HG03521 (cell line): Measurements from ENCODE around the gene CDC14A.
A peak's percentile ranks its signal among the peaks of the same experiment; 100 is the strongest.

Experiments used
- ATAC-seq: cut with Tn5 transposase; IDR thresholded peaks from one replicate; pipeline ENCODE4 v1.9.1; 2021; ENCODE audit warnings: mild to moderate bottlenecking, moderate library complexity; ENCODE audit not compliant: unreplicated experiment

The CDC14A gene

DNA sequence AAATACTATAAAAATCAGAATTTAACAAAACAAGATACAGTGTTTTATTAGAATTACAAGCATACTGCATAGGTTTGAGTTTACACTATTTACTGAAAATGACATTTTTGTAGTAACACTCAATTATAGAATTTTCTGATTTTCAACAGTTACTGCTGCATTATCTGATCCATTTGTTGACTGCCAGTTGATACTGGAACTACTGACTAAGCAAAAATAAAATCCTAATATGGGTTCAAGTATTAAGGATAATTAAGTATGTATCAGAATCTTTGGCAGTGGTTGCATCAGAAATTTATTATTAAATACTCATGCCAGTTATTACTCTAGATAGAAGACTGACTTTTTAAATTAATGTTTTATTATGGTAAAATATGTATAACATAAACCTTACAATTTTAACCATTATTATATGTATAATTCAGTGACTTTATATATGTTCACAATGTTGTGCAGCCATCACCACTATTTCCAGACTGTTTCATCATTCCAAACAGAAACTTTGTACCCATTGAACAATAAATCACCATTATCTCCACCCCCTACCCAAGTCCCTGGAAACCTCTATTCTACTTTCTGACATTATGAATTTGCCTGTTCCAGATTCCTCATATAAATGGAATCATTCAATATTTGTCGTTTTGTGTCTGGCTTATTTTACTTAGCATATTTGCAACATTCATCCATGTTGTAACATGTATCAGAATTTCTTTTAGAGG is 127.5 kb downstream of the CDC14A start:
- ATAC-seq, result no peak

DNA sequence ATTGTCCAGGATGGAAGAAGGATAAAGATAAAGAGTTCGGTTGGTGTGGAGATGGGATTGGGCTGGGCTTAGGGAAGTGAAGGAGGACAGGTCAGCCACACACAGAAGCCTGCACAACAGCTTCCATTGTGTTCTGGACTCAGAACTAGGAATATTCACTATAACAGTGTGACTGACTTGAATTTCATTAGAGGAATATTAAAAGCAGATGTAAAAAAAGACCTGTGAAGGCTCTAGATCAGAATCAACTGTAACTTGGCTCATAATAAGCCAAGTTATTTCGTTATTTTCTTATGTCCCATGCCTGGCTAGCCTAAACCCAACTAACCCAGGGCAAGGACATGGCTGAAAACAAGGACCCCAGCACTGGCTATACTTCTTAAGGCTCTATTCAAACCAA is 129.0 kb downstream of the CDC14A start:
- ATAC-seq, result no peak

DNA sequence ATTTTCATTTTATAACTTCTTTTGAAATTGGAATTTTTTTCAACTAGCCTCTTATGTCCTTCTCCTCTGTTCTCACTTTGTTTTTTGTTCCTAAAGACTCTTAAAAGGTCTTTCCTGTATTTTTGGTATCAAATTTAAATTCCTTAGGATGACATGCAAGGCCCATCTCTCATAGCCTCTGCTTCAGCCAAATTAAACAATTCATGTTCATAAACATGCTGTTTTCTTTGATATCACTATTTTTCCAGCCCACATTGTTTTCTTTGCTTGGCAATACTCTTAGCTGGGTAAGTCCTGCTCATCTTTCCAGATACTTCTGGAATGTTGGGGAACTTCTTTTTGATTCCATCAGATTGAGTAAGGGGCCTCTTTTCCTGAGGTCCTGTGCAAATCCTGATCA is 129.9 kb downstream of the CDC14A start:
- no peak for ATAC-seq

DNA sequence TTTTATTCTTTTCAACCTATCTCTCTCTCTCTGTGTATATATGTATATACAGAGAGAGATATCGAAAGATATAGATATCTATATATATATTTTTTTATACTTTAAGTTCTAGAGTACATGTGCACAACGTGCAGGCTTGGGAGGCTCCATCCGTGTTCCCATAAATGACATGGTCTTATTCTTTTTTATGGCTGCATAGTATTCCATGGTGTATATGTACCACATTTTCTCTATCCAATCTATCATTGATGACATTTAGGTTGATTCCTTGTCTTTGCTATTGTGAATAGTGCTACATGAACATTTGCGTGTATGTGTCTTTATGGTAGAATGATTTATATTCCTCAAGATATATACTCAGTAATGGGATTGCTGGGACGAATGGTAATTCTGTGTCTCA is 130.4 kb downstream of the CDC14A start:
- no peak for ATAC-seq

DNA sequence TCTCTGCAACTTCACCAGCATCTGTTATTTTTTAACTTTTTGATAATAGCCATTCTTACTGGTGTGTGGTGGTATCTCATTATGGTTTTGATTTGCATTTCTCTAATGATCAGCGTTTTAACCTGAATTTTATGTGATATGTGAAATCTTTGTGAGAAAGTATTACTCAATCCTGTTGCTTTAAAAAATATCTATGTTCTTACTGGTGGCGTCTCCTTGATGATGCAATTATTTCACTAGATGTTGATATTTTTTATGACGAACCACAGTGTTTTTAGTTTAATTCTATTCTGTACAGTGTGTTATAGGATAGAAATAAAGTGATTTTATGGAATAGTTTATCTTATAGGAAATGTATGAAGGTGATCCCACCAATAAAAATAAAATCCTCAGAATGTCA is 130.9 kb downstream of the CDC14A start:
- ATAC-seq, result no peak

DNA sequence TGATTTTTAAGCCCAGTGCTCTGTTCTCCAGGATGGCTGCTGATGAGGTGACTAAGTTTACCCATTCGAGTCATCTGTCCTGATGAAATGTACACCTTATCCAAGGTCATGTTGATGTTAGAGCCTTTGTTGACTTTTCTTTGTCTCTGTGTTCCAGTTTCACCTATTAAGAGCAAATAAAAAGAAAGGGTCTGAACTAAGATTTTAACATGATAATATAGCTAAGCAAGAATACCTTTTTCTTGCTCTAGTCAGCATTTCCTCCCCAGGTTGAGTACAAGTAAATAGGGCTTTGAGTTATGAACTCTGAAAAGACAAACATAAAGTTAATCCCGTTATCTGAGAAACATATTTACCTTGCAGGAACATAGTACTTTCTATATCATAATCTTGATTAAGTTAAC is 133.6 kb downstream of the CDC14A start:
- ATAC-seq, result no peak

DNA sequence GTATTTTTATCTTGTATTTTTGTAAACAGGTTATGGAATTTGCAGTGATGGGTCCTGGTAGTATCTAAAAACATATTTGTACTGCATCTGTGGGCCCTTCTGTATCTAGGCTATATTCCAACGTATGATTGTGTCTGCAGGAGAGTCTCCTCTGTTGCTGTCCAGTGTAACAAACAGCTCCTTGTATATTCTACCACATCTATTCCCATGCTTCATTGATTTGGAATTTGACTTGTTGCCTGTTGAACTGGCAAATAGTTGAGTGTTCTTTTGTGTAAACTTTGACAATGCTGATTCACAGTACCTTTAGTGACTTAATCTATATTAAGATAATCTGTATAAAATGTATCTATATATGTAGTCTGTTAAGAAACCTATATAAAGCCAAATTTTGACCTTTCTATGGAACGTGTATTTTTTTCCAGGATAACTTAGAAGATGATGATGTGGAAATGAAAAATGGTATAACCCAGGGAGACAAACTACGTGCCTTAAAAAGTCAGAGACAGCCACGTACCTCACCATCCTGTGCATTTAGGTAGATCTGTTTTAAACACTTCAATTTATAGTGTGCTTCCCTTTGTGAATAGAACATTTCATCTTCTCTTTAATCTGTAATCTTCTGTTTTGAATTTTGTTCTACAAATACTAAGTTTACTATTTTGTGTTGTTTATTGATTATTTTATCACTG is 142.2 kb downstream of the CDC14A start:
- ATAC-seq, result no peak

DNA sequence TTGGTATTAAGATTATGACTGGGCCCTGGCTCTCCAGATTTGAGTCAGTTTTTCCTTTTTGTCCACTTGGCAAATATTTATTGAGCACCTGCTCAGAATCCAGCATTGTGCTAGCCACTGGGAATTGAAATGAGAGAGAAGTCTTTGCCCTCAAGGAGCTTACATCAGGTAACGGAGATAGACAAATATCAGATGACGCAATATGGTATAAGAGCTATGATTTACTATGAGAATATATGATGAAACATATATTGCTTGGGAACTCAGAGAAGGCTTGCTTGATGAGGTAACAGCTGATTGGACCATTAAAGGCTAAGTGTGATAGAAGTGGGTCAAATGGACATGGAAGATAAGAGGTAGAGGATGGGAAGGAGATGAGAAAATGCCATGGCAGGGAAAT is 144.6 kb downstream of the CDC14A start:
- no peak for ATAC-seq

DNA sequence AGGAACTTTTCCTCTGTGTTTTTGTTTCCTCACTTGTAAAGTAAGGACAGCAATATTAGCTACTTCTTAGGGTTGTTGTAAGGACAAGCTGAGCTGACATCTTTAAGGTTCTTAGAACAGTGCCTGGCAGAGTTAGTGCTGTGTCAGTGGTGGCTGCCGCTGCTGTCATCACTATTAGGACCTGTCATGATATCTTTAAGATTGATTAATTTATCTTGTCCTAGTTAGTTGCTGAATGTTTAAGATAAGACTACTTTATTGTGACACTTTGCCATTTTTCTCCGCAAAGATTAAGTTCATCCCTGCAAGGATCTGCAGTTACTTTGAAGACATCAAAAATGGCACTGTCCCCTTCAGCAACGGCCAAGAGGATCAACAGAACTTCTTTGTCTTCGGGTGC is 145.5 kb downstream of the CDC14A start:
- ATAC-seq, result no peak

DNA sequence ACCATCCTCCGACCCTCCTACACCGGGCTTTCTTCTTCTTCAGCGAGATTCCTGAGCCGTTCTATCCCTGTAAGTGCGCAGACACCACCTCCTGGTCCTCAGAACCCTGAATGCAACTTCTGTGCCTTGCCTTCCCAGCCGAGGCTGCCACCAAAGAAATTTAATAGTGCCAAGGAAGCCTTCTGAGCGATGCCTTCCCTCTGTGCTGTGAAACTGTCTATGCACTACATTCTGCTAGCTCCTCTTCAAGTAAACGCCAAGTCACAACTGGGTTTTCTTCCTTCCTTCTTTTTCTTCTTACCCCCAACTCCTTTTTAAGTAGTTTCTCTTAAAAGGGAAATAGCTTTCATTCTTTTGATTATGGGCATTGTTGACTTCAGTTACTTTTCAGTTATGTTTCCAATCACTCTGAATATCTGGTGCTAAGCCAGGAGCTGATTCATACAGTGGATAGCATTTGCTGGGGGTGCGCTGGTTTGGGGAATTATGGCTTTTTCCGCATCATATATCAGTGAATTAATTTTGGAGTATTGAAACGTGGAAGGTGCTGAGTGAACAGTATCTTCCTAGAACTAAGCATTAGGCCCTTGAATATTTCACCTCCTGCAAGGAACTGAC is 147.0 kb downstream of the CDC14A start:
- no peak for ATAC-seq

DNA sequence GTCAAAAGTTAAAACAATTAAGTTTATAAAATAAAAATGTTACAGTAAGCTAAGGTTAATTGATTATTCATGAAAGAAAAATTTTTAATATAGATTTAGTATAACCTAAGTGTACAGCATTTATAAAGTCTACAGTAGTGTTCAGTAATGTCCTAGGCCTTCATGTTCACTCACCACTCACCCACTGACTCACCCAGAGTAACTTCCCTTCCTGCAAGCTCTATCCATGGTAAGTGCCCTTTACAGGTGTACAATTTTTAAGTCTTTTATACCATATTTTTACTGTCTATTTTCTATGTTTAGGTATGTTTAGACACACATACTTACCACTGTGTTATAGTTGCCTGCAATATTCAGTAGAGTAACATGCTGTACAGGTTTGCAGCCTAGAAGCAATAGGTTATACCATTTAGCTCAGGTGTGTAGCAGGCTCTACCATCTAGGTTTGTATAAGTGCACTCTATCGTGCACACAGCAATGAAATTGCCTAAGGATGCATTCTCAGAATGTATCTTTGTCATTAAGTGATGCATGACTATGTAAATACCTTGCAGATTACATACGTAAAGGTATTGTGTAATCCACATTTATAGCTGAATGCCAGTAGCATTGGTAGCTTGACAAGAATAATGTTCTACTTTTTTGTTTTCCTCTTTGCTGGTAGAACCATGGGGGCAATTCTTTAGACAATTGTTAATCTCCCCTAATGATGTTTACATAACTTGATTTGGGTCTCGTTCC is 149.9 kb downstream of the CDC14A start:
- ATAC-seq, result no peak

DNA sequence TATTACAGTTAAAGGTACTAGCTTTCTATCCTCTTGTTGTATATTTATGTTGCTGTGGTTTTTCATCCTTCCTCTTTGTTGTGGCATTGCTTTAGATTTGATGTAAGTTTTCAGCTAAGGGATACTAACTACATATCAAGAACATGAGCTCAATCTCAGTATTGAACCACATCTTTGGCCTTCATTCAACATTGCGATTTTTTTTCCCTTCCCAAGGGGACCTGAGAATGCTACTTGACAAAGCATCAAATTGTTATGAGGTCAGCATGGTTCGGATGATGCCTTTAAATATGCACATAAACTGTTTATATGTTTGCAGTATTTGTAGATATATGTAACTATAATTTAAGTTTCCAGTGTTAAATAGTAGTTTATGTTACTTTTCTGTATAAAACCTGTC is 153.9 kb downstream of the CDC14A start:
- ATAC-seq, result no peak

DNA sequence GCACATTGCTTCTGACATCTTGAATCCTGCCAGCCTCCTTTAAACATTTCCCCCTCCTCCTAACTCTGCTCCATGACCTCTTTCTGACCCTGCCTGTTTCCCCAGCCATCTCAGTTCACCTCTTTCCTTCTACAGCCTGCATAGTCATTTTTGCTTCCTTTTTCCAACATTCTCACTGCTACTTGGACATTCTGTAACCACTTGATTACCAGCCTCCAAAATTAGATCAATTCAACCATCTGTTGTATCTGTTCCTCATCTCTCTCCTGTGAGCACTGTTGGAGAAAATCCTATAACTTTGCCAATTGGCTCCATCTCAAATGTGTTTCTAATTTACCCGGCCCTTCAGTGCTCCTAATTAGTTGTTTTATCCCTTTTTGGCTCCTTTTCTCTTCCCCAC is 158.1 kb downstream of the CDC14A start:
- ATAC-seq, result no peak

DNA sequence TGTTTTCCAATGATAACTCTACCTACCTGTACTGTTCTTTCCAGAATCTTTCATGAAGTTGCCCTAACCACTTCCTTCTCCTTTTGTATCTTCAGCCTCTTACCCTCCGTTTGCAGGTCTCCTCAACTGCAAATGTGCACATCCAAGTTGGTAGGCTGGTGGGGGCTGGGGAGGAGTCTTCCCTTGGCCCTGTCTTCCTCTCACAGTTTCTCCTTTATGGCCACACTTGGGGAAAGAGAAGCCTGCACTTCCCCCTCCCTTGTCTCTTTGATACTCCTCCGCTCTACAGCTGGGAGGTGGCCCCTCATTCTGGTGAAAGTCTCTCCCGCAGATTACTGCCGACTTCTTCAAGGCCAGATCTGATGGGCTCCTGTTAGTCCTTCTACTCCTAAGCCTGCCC is 158.8 kb downstream of the CDC14A start:
- ATAC-seq, result no peak

DNA sequence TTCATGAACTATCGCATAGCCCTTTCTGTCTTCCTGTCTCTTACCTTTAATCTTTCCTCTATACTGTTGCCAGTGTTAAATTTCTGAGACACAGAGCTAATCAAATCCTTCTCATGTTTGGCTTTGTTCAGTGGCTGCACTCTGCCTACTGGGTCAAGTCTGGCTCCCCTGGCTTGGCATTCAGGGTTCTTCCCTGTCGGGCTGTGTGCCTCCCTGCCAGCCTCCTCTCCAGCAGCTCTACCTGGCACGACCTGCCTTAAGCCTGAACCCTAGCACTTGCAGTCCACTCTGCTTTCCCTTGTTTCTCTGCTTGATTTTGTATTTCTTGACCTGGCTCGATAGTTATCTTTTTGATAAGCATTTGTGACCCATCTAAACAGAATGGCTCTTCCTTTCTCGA is 159.5 kb downstream of the CDC14A start:
- ATAC-seq, result no peak

DNA sequence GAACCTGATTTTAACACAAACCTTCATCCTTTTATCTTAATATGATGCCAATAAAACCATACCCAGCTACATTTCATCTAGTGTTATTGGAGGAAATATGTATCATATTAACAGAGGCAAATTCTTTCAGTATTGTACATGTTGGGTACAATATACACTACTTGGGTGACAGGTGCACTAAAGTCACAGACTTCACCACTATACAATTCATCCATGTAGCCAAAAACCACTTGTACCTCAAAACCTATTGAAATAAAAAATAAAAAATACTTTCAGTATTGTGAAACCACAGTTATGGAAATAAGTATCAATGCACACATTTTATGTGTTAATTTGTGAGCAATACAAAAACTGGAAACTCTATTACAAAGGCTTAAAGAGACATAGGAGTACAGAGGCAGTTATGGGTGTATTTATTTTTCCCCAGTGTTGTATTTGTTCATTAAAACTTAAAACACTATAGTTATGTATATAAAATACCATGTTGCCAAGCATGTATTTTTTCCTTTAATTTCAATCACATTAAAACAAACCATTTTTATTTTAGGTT is 160.6 kb downstream of the CDC14A start:
- ATAC-seq, result no peak

DNA sequence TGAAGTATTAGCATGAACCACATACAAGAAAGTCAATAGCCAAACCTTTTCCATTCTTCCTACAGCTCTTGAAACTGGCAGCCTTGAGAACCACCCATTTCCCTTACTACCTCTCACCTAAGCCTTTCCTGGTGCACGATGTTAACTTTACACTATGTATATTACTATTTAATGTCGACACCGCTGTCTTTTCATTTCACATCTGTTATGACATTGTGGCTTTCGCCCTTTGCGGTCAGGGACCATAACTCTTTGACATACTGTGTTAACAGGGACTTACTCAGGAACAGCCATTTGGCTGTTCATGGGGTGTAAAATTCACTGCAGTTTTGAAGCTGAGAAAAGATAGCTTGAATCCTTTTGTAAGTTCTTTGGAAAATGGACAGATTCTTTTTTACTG is 164.6 kb downstream of the CDC14A start:
- ATAC-seq, result no peak

DNA sequence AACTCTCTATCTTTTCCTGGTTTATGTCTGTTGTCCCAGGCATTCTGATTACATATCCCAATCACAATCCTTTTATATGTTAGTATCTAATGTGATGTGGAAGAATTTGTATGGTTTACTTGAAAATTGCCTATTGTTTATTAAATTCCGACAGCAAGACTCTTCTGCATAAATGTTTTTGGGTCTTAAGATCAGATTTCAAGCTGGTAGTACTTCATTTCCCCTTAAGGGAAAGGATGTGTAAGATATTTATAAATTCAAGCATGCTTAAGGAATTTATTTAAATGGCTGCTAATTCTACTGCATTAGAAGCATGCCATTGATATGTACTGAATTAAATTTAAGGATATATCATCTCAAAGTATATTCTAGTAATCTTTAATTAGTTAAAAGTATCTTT is 165.2 kb downstream of the CDC14A start:
- ATAC-seq, result no peak

DNA sequence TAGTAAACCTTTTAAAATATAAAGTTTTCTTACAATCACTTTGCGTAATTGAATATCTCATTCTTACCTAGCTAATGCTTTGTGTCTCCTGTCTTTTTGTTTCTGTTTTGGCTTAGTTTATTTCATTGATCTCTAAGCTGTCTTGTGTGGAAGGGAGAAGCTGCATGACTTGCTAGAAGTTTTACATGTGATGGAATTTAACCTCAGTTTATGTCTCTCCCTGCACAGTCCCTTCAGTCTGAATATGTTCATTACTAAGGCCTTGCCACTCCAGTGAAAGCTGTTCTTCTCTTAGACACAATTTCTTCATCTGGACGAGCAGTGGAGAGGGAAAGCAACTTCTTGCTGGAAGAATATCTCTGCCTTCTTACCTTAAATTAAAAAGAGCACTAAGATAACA is 165.7 kb downstream of the CDC14A start:
- no peak for ATAC-seq

DNA sequence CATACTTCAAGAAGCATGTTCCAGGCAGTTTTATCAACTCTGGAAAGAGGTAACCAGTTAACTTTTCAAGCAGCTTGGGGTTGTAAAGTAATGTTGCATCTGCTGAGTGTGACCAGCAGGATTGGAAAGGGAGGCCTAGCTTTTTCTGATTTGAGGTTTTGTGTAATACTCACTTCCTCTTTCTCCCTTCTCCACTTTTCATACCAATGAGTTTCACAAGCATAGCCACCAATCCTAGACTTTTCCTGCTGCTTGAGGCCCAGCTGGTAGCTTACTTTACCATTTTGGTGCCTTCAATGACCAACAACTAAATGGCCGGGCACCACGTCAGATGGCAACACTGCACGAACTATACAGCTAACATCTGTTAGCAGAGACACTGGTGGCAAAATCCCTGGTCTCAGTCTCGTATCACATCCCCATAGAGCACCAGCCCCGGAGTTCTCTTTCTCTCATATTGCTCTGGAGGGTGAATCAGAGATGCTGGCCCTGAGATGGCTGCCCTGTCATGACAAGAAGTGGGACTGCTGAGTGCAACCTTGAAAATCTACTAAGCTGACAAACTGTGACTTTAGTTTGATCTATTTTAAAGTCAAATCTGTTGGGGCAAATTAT is 170.8 kb downstream of the CDC14A start:
- peak; percentile 90 for ATAC-seq

DNA sequence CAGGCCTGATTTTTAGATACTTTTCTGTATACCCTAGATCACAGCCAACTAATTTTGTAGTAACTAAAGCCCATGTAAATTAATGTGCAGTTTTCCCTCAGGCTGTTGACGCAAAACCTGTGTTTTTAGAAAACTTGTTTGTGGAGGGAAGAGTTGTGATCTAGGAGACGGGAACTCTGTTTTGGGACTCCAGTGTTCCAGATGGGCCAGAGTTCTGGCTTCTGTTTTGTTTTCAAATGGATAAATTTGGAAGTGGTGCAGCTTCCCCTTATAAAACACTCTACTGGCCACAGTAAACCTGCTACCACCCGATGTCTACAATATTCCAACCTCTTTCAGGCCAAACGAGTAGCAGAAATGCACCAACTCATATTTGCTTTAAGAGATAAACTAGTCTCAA is 172.0 kb downstream of the CDC14A start:
- no peak for ATAC-seq
